Stimulated activated CD8-positive, alpha-beta memory T cell treated with anti-CD3 and anti-CD28 coated beads, Interleukin-7, amount 100 ng/mL, for 1 hour (primary cell): ENCODE results near the gene SHANK1.

ENCODE experiments used
- DNase-seq, 2 donors: peaks; one replicate each; pipeline ENCODE4 v3.0.0-alpha.2; 2020; ENCODE audit warnings: low read depth in 2 of 2

SHANK1 gene

DNA sequence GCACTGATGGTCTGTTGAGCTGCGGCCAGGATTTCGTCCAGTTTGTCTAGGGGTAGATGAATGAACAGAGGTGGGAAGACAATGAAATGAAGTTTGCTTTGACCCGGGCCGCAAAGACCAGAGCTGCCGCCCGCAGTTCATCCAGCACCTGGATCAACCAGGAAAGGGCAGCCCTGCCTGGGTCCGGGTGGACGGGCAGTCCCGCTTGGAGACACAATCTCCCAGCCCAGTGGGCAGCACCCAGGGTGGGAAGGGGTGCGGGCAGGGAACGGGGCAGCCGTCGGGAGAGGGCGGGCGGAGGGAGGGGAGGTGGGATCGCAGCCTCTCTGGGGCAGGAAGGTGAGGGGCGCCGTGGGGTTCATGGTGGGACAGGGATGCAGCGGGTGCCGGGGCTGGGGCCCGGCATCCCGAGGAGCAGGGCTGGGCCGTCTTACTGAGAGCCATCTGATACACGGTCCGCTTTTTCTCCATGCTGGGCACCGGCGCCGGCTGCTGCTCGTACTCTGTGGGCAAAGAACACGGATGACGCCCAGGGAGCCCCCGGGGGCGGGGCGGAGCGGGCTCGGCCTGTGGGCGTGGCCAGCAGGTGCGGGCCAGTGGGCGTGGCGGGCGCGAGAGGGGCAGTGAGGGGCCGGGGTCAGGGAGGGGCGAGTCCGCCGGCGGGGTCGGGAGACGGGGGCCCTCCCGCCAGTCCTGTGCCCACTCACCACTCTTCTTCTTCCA lies 33.1 kb downstream of the SHANK1 start:
- no peak for DNase-seq

DNA sequence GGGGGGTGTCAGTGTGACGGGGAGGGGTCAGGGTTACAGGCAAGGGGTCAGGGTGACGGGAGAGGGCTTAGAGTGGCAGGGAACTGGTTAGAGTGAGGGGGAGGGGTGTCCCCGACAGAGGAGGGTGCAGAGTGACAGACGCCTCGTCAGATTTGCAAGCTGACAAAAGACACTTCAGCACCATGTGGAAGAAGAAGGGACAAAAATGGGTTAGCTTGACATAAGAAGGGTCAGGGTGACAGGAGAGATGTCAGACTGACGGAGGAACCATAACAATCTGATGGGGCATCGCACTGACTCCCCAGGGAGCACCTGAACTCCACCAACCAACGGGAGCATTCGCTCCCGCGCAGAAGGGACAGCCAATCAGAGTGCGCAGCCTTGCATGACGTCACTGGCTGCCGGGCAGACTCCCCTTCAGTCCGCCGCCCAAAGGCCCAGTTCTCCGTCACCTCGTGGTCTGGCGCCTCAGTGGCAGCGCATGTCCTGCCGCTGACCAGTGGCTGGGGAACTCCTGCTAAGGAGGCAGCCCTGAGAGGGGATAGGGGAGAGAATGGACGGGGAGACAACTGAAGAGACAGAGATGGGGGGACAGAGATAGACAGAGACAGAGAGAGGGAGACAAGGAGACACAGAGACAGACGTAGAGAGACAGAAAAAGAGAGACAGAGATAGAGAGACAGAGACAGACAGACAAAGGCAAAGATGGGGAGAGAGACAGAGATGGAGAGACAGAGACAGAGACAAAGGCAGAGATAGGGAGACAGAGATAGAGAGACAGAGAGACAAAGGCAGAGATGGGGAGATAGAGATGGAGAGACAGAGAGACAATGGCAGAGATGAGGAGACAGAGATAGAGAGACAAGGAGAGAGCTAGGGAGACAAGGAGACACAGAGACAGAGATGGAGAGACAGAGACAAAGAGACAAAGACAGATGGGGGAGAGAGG lies 40.2 kb downstream of the SHANK1 start:
- DNase-seq, result peak; percentile 51 to 59

DNA sequence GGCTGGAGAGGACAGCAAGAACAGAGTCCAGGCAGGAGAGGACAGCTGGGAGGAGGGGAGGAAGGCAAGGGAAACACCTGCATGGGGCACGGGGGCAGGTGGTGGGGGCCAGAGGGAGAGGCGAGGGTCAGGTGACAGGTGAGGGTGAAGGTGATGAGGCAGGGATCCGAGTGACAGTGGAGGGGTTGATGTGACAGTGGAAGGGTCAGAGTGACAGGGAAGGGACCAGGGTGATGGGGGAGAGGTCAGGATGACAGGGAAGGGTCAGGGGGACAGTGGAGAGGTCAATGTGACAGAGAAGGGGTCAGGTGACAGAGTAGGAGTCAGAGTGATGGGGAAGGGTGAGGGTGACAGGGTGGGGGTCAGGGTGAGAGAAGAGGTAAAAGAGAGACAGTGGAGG lies 41.3 kb downstream of the SHANK1 start:
- no peak for DNase-seq

GRCh38 chr19:50677636-50678035 lies 42.0 kb downstream of the SHANK1 start:
- no peak for DNase-seq

DNA sequence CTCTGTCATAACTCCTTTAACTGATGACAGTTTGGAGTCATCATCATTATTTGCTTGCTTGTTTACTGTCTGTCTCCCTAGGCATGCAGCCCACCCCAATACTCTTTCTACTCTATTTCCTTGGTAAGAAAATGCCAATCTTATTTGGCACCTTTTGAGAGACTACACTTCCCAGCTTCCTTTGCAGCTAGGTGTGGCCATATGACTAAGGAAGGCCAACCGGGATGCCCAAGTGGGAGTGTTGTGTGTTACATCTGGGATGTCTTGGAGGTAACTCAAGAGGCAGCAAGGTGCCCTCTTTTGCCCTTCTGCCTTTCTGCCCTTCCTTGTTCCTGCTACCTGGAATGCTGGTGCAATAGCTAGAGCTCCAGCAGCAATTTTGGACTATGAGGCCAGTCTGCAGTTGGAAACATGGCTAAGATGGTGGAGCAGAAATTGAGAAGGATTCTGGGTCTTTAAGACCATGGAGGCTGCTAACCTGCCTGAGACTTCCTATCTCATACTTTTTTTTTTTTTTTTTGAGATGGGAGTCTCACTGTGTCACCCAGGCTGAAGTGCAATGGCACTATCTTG lies 42.9 kb downstream of the SHANK1 start:
- no peak for DNase-seq

GRCh38 chr19:50673118-50673517 lies 46.5 kb downstream of the SHANK1 start:
- no peak for DNase-seq

DNA sequence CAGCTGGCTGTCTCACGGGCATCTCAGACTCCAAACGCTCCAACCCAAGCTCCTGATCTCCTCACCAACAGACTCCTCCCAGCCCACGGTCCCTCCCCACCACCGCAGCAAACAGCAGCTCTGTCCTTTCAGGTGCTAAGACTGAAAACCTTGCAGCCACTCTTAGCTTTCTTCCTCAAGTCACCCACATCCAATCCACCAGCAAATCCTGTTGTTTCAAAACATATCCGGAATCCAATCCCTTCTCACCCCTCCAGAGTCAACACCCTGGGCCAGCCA lies 49.6 kb downstream of the SHANK1 start:
- DNase-seq, result no peak

DNA sequence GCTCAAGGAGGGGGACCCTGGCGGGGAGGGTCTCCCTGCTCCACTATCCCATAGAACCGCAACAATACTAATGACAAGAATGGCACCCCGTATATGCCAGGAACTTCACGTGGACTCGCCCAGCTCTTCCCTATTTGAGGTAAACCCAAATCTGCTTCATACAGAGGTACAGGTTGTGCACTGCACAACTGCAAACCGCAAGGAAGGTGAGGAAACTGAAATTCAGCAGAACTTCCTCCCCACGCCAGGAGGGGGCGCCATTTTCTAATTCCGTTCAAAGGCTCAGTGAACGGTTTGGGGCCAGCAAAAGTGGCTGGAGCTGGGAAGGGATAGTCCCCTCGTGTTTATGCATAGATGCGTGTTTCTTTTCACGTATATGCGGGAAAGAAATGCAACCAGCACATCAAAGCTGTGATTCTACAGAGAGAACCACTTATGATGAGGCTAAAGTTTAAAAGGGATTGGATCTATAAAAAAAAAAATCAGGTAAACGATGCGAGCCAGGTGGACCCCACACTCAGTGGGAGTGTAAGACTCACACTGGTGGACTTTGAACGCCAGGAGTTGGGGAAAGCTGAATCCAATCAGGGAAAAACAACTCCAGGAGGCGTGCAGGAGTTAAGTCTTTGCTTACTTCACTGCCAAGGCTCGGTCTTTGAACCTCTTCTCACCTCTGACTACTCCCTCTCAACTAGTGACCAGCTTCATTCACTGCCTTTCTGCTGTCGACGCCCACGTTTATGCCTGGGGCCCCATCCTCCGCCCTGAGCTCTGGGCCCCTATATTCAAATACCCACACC lies 50.1 kb downstream of the SHANK1 start:
- peak in 1 of 2 donors; percentile 23 for DNase-seq

DNA sequence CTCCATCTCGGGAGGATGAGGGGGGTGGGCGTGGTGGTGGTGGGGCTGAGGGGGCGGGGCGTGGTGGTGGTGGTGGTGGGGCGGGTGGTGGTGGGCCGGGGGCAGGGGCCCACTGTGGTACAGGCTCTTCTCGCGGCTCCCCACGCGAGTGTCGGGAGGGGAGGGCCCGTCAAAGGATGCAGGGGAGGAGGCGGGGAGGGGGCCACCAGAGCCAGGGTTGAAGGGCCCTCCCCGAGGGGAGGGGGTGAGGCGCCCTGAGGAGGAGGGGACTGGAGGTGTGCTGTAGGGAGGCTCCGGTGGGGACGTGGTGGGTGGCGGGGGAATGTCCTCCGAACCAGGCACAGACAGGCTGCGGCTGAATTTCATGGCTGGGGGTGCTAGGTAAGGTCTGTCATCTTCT lies 50.7 kb downstream of the SHANK1 start:
- DNase-seq, result no peak

DNA sequence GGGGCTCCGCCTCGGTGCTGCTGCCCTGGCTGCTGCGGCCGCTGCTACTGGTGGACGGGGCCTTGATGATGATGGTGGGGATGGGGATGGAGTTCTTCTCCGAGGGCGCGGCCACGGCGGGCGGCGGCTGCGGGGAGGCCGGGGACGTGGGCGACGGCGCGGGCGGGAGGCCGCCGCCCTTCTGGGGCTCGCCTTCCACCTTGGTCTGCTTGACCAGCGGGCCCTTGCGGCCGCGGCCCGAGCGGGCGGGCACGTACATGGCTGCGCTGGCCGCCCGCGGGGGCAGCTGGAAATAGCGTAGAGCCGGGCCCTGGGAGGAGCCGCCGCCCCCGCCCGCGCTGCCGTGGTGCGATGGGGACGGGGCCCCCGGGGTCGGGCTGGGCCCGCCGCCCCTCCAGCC lies 51.2 kb downstream of the SHANK1 start:
- DNase-seq, result no peak

- no peak for DNase-seq
These were observed 51.8 kb downstream of the SHANK1 start for GRCh38 chr19:50667759-50668231.

DNA sequence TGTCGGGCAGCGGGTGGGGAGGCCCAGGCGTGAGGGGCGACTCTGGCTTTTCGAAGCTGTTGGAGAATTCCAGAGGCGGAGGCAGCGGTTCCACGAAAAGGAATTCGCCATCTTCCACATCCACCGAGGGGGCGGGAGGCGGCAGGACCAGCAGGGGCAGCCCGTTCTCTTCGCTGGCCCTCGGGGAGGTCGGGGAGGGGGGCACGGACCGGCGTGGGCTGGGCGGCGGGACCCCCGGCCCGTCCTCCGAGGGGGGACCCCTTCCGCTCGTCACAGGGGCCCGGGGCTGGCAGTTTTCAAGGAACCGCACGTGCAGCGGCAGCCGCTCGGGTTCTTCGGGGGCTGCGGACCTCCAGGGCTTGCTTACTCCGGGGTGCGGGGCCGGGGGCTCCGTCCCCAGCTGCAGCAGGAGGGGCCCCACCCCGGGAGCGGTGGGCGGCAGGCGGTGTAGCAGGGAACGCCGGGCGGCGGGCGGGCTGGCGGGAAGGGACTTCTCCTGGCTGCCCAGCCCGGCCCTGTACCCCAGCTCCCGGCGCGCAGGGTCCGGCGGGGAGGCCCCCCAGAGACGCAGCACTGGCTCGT lies 52.3 kb downstream of the SHANK1 start:
- no peak for DNase-seq

GRCh38 chr19:50666346-50667176 lies 53.0 kb downstream of the SHANK1 start:
- DNase-seq, result no peak

- no peak for DNase-seq
These were observed 55.4 kb downstream of the SHANK1 start for GRCh38 chr19:50664204-50664603.

GRCh38 chr19:50663482-50663790 lies 56.2 kb downstream of the SHANK1 start:
- no peak for DNase-seq

DNA sequence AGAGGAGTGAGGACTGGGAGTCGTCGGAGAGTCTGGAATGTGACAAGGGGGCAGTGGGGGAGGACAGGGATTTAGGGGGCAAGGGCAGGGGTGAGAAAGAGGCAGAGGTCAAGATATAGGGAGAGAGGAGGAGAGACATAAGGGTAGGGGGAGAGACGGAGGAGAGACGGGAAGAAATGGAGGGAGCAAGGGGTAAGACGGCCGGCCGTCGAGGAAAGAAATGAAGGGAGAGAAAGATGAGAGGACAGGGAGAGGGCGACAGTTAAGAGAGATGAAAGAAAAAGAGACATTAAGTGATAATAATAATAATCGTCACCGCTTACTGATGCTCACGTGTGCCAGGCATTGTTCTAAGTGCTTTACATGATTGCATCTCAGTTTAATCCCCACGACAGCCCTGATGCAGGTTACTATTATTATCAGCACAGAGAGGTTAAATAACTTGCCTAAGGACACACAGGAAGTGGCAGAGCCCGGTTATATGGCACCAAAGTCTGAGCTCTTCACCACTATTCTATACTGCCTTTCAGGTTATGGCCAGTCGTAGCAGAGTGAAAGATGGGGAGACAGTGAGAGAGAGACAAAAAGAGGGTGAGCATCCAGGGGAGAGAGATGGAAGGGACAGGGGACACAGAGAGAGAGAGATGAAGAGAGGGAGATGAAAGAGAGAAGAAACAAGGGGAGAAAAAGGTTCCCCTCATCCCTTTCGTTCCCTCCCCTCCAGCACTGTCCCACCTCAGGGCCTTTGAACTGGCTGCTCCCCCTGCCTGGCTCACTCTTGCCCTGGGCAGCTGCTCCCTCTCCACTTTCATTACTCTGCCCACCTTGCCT lies 56.7 kb downstream of the SHANK1 start:
- DNase-seq, result no peak

DNA sequence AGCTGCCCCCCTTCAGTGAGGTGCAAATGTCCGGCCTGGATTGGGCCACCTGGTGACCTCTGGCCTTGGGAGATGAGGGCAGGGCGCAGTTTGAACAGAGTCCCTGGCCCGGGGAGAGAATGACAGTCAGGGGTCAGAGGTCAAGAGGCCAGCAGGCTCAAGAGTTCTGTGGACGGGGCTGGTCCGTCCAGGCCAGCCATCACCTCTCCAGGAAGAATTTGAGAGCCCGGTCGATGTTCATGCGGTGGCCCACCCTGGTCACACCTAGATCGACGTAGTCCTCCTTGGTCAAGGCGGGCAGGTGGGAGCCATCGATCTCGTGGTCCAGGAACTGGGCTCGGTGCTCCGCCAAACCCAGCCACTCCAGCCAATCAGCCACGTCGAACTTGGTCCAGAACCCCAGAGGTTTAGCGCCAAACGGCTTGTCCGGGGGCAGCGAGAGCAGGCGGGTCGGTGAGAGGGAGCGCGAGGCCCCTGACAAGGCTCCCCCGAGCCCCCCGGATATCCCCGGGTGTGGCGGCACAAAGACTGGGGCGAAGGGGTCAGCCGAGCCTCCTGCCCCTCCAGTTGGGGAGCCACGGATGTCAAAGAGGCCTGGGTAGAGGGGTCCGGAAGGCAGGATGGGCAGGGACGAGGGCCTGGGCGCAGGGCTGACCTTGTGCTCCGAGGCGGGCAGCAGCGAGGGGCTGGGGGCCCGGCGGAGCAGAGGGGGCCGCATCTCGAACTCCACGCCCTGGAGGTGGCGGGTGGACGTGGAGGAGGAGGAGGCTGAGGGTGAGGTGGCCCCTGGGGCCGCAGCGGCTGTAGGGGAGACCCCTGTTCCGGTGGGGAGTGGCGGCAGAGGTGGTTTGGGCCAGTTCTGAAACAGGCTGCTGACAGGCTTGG lies 57.6 kb downstream of the SHANK1 start:
- no peak for DNase-seq

- no peak for DNase-seq
These were observed 58.6 kb downstream of the SHANK1 start for GRCh38 chr19:50661023-50661422.

DNA sequence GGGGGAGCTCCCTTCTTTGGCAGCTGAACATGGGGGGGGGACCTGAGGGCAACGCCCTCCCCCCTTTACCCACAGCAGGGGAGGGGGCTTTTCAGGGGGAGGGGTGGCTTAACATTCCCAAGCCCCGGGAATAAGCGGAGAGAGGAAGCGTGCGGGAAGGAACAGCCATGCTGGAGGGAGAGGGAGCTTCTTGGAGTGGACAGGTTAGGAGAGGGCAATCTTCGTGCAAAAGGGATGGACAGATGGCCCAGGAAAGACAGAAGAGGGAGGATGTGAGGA lies 59.6 kb downstream of the SHANK1 start:
- DNase-seq, result no peak
